ENCODE measurements around the gene ZSWIM3. TPM values are rescaled to one million over a fixed set of nuclear protein-coding genes. Genes with fewer than 3 reads are reported as not detected.
A peak's percentile ranks its signal among the peaks of the same experiment; 100 is the strongest.
"Not testable (repeated sequence)": the region's sequence is repeated elsewhere in the genome, so short reads cannot be mapped to it uniquely, and the experiment has no call there.

The ZSWIM3 gene
- polyA plus RNA-seq, 4 donors = 5.4 to 5.7 (median 5.6) TPM

DNA sequence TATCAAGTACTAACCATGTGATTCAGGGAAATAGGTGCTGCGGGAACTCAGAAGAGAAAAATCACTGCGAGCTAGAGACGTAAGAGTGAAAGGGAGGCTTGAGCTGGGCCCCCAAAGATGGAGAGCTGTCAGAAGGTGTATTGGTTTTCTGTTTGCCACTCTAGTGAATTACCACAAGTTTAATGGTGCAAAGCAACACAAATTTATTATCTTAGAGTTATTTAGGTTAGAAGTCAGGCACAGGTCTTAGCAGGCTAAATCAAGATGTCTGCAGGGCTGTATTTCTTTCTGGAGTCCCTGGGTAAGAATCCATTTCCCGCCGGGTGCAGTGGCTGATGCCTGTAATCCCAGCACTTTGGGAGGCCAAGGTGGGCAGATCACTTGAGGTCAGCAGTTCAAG is 2.5 kb downstream of the ZSWIM3 start:
- peak in 1 of 4 donors; percentile 24 for DNase-seq (ENCODE audit: low read depth in 4 of 4, low spot score in 2 of 4)

DNA sequence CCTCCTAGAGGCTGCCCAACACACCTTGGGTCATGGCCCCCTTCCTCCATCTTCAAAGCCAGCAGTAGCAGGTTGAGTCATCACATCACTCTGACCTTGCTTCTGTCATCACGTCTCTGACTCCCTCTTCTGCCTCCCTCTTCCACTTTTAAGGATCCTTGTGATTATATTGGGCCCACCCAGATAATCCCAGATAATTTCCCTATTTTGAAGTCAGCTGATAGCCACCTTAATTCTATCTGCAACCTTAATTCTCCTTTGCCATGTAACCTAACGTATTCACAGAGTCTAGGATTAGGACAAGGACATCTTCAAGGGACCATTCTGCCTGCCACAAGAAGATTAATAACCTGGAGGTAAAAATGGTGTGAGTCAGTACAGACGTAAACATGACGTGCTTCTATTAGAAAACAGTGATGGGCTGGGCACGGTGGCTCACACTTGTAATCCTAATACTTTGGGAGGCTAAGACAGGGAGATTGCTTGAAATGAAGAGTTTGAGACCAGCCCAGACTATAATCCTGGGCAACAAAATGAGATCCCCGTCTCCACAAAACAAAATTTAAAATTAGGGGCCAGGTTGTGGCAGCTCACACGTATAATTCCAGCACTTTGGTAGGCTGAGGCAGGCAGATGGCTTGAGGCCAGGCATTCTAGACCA is 3.3 kb downstream of the ZSWIM3 start:
- no peak for DNase-seq (ENCODE audit: low read depth in 4 of 4, low spot score in 2 of 4)

DNA sequence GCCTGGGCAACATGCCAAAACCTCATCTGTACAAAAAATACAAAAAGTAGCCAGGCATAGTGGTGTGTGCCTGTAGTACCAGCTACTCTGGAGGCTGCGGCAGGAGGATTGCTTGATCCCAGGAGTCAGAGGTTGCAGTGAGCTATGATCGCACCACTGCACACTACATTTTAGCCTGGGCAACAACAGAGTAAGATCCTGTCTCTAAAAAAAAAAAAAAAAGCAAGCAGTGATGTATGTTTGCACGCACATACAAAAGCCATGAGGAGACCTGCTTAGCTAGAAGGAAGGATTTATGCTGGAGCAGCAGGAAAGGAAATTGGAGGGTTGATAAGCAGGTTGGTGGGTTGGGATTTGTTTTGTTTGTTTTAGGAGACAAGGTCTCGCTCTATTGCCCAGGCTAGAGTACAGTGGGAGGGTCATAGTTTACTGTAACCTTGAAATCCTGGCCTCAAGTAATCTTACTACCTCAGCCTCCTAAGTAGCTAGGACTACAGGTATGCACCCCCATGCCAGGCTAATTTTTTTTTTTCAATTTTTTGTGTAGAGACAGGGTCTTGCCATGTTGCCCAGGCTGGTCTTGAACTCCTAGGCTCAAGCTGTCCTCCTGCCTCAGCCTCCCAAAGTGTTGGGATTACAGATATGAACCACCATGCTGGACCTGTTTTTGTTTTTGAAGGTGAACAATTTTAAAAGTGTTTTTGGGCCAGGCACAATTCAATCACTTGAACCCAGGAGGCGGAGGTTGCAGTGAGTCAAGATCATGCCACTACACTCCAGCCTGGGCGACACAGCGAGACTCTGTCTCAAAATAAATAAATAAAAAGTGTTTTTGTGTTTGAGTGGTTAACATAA is 4.0 kb downstream of the ZSWIM3 start:
- no peak for DNase-seq (ENCODE audit: low read depth in 4 of 4, low spot score in 2 of 4)

DNA sequence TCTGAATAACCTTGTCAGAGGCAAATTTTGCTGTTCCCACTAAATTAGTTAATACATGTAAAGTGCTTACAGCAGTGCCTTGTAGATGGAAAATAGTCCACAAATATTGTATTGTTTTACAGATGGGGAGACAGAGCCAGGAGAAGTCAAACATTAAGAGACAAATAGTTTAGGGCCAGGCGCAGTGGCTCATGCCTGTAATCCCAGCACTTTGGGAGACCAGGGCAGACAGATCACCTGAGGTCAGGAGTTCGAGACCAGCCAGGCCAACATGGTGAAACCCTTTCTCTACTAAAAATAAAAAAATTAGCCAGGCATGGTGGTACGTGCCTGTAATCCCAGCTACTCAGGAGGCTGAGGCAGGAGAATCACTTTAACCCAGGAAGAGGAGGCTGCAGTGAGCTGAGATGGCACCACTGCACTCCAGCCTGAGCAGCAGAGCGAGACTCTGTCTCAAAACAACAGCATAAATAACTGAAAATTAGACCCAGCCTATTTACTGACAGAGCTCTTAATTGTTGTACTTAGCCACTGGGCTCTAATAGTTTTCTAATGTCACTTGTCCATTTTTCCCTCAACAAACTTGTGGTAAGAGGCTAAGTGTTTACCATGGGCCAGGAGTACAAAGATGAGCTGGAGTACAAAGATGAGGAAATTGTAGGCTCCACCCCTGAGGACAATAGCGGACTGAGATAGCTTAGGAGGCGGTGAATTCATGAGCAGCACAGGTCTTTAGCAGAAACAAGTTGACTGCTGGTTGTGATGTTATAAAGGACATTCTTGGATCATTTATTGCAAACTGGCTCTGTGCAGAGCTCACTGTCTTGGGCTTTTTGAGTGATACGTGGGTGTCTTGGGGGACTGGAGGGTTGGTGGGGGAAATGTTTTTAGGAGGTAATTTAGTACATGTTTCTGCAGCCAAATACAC is 6.4 kb downstream of the ZSWIM3 start:
- DNase-seq (ENCODE audit: low read depth in 4 of 4, low spot score in 2 of 4) = no peak

DNA sequence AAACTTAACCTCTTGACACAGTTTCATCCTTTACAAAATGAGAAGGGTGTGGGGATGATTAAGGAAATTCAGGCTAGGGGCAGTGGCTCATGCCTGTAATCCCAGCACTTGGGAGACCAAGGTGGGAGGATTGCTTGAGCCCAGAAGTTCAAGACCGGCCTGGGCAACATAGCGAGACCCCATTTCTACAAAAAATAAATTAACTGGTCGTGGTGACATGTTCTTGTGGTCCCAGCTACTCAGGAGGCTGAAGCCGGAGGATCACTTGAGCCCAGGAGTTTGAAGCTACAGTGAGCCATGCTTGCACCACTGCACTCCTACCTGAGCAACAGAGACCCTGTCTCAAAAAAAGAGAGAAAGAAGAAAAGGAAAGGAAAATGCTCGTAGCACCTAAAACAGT is 9.0 kb downstream of the ZSWIM3 start:
- no peak for DNase-seq (ENCODE audit: low read depth in 4 of 4, low spot score in 2 of 4)

DNA sequence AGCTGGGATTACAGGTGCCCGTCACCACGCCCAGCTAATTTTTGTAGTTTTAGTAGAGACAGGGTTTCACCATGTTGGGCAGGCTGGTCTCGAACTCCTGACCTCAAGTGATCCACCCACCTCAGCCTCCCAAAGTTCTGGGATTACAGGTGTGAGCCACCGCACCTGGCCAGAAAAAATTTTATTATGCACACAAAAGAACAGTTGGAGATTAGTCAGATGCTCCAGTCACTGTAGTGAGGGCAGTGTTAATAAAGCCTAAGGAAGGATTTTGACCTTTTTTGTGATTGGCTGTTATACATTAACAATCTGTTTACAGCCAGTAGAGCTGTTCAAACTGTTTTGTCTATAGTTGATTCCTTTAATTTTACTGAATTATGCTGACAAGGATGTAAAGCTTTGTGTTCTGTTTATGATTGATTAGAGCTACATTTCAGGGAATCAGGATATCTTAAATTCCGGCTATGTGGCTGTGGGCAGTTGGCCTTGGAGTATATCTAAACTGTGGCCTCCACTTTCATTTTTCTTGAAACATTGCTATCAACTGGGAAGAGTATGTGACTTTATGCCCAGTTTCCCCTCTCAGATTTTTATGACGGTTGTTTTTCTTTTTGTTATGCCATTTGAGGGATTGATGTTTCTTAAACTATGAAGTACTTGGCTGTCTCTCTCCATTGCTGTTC is 9.9 kb downstream of the ZSWIM3 start:
- no peak for DNase-seq (ENCODE audit: low read depth in 4 of 4, low spot score in 2 of 4)

DNA sequence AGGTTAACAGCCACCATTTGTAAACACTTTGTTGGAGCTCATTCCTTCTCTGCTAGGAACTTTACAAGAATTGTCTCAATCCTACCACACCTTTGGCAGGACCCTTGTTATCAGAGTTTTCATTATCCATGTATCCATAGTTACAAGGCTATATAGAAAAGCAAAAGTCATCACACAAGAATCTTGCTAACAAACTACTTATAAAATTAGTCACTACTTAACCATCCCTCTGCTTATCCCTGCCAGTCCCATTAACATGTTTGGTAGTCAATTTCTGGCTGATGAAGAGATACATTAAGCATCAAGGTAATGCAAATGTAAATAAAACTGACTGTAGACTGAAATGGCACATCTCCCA is 10.4 kb downstream of the ZSWIM3 start:
- no peak for DNase-seq (ENCODE audit: low read depth in 4 of 4, low spot score in 2 of 4)

DNA sequence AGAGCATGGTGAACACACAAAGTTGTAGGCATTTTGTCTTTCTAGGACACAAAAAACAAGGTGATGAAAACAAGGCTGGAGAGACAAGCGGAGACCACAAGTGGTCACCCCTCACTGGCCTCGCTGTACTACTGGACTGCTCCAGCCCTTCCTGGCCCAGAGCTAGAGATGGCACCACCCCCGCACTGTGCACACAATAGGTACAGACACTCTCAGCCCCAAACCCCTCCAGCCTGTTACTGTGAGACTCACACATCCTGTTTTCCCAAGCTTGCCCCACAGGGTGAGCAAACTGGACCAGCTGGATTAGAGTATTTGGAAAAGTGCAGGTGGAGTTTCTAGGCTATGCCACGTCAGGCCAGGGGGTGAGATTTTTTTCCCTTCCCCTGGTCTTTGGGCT is 15.2 kb downstream of the ZSWIM3 start:
- no peak for DNase-seq (ENCODE audit: low read depth in 4 of 4, low spot score in 2 of 4)

DNA sequence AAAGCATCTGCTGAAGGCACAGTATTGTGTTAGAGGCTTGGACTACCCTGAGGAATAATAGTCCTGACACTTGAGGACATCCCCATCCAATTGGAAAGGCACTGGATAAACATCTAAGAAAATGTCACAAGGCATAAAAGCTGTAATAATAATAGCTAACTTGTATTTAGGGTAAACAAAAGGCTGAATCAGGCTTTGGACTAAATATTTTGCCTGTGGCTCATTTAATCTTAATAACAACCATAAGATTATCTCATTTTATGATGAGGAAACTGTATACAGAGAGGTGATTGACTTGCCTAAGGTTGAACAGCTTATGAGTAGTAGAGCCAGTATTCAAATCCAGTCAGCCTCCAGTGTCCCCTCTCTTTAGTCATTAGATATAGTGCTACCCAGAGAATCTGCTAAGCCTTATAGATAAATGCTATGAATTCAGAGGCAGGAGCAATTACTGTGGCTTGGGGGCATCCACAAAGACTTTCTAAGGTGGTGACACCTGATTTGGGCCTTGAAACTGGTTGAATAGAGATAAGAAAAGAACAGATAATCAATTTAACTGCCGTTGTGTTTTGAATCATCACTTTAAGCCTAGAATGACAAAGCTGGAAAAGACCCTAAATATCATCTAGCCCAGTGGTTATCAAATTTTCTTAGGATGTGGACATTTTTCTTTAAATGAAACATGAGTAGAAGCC is 16.1 kb downstream of the ZSWIM3 start:
- no peak for DNase-seq (ENCODE audit: low read depth in 4 of 4, low spot score in 2 of 4)

DNA sequence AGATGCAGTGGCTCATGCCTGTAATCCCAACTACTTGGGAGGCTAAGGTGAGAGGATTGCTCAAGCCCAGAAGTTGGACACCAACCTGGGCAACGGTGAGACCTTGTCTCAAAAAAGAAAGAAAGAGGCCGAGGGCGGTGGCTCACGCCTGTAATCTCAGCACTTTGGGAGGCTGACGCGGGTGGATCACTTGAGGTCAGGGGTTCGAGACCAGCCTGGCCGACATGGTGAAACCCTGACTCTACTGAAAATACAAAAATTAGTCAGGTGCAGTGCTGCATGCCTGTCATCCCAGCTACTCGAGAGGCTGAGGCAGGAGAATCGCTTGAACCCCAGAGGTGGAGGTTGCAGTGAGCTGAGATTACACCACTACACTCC is 16.7 kb downstream of the ZSWIM3 start:
- DNase-seq (ENCODE audit: low read depth in 4 of 4, low spot score in 2 of 4) = not testable (repeated sequence)

DNA sequence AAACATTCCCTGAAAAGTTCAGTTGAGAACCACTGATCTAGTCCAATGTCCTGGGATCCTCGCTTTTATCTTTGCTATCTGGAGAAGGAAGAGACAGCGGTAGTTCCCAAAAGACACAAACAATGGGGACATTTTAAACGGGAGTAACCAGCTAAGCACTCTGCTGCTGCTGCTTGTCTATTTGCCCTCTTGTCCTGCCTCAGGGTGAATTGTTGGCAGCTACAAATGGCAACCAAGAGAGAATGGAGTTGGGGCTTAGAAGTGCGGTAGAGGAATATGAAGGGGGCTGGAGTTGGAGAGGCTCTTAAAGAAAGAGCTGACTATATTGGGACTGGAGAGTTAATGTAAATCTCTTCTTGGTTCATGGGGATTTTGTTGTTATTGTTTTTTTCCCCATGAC is 17.2 kb downstream of the ZSWIM3 start:
- DNase-seq (ENCODE audit: low read depth in 4 of 4, low spot score in 2 of 4) = no peak

DNA sequence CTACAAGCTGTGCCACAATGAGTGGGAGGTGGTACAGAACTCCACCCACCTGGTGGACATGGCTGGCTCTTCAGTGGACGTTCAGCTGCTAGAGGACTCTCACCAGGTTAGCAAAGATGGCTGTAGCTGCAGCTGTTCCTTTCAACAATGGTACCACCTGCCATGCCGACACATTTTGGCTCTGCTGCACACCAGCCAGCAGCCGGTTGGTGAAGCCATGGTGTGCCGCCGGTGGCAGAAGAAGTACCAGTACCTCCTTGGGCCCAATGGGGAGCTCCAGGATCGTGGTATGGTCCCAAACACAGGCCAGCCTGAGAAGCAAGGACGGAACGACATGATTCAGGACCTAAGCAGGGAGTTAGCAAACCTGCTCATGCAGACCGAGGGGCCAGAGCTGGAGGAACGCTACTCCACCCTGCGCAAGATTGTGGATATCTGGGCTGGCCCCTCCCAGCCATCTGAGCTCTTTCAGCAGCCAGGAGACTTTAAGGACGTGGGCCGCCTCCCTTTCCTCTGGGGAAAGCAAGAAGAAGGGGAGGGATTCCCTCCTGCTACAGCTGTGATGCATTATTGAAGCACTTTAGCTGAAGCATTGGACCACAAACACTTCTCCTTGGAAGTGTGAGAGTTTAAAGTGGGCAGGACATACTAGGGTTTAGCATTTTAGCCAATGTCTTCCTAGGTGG is 20.8 kb downstream of the ZSWIM3 start:
- DNase-seq (ENCODE audit: low read depth in 4 of 4, low spot score in 2 of 4) = no peak

DNA sequence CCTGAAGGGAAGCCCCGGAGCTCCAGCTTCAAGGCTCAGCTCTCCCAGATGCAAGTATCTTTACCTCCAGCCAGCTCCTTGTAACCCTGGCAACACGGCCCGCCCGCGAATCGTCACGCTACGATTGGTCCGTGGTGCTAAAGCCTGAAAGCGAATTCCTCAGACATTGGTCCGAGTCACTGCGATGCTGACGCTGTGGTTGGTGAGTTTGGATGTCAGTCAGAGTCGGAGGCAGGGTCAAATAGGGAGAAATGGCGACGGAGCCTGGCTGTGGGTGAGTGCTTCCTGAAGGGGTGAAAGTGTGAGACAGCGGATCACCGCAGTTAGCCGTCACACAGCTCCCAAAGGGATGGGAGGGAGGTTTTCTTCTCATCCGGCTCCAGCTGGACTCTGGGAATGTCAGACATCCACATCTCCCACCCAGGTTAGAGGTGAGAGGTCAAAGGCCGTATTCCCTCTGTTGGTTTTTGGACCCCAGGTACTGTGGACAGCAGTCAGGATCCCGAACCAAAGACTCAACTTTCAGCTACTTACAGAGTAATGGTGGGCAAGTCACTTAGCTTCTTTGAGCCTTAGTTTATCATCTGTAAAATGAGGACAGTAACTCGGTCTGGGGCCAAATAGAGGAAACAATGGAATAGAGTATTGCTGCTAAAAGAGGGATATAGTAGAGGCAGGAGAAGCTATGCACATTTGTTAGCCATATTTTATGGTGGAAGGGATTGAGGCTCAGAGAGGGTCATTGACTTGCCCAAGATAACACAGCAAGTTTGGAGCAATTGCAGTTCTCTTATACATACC is 23.8 kb downstream of the ZSWIM3 start, which contains the start of gene ZSWIM1:
ZSWIM1 (plus strand) TSS at position 240 of the 801 bp plus-strand sequence. CDS start 1,366 bp downstream, outside the sequence.
- DNase-seq (ENCODE audit: low read depth in 4 of 4, low spot score in 2 of 4) = peak; percentile 97 to 100 (median 98)

DNA sequence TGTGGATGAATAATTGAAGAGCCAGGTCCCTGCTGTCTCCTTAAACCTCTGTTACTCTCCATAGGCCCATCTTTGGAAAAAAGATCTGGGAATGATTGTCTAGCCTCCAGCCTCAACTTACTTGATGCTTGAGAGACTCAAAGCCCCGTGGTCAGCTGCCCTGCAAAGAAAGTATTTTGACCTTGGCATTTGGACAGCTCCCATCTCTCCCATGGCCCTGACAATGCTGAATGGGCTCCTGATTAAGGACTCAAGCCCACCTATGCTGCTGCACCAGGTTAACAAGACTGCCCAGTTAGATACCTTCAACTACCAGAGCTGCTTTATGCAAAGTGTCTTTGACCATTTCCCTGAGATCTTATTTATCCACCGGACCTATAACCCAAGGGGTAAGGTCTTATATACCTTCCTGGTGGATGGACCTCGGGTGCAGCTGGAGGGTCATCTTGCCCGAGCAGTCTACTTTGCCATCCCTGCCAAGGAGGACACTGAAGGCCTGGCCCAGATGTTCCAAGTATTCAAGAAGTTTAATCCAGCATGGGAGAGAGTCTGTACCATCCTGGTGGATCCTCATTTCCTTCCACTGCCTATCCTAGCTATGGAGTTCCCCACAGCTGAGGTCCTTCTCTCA is 25.2 kb downstream of the ZSWIM3 start:
- no peak for DNase-seq (ENCODE audit: low read depth in 4 of 4, low spot score in 2 of 4)

DNA sequence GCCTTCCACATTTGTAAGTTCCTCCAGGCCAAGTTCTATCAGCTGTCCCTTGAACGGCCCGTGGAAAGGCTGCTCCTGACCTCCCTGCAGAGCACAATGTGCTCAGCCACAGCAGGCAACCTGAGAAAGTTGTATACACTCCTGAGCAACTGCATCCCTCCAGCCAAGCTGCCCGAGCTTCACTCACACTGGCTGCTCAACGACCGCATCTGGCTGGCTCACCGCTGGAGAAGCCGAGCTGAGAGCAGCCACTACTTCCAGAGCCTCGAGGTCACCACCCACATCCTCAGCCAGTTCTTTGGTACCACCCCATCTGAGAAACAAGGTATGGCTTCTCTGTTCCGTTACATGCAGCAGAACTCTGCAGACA is 25.7 kb downstream of the ZSWIM3 start:
- no peak for DNase-seq (ENCODE audit: low read depth in 4 of 4, low spot score in 2 of 4)

DNA sequence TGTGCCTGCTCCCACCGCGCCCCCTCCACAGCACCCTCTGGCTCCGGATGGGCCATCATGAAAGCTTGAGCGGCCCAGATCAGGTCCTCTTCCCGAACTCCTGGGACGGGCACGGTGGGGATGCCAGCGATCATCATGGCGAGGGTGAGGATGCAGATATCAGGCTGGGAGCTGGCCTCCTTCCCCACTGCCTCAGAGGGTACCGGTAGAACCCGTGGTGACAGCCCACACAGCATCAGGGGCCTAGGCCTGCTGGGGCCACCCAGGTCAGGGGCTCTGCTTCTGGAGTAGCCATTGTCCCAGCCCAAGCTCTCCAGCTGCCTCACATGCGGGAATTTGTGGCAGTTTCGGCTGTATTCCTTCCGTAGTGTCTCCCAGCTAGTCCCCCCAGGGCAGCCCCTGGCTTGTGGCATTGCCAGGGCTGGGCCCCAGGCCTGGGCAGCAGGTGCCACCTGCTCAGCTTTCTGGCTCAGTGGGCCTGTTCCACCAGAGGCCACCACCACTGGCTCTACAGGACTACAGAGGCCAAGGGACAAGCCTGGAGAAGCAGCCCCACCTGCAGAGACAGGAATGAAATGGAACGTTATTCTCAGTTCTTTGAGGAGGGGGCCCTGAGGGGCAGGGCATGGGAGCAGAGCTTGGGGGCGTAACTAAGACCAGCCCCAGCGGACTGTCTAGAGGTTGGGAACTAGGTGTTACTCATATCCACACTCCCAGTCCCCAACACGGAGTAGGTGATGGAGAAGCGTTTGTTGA is 29.4 kb downstream of the ZSWIM3 start:
- no peak for DNase-seq (ENCODE audit: low read depth in 4 of 4, low spot score in 2 of 4)

DNA sequence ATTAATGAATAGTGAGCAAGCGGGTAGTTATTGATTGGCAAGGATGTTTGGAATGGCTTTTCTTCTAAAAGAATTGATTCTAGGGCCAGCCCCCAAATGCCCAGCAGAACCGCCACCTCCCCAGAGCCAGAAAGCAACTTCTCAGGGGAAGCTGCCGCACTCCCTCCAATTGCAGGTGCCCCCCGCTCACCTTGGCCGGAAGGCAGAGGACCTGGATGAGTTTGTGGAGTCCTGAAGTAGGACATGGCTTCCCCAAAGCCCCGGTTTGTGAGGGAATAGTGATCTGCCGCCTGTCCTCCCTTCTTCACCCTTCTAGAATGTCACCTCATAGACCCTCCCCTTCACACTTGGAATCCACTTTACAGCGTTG is 29.9 kb downstream of the ZSWIM3 start, which contains the start of gene SPATA25:
SPATA25 (minus strand) TSS at position 277 of the 370 bp plus-strand sequence; CDS start at position 245, 32 bp downstream.
- no peak for DNase-seq (ENCODE audit: low read depth in 4 of 4, low spot score in 2 of 4)
